GM12878 (cell line): Measurements from ENCODE around the gene BICRA. TPM values are rescaled to one million over a fixed set of nuclear protein-coding genes. Genes with fewer than 3 reads are reported as not detected.

ENCODE experiments used
- ATAC-seq: fragments of 200-7000 bp; cut with Tn5 transposase; 3 replicates; pipeline ENCODE4 v1.9.1; 2020; ENCODE audit warnings: mild to moderate bottlenecking, moderate library complexity
- BruUV-seq: library from RNA; stranded (reverse); fragments of 400-500 nt; replicated peaks from 2 replicates; lab custom pipeline; 2021; lab: Mats Ljungman, UMichigan
- CTCF ChIA-PET: fragments of 300-600 bp; sonication (Branson Sonifier 250); formaldehyde crosslinking; extraction: SDS; loops from one replicate; lab custom pipeline; 2021; ENCODE audit warnings: inconsistent platforms; lab: Yijun Ruan, JAX
- POLR2A ChIA-PET: fragments of 350-600 bp; formaldehyde crosslinking; extraction: SDS; loops from one replicate; lab custom pipeline; 2021; ENCODE audit warnings: inconsistent platforms; lab: Charles Lee
- RAD21 ChIA-PET: fragments of 300-600 bp; sonication (Branson Sonifier 250); formaldehyde crosslinking; loops from one replicate; lab custom pipeline; 2023; ENCODE audit warnings: antibody characterized with exemption; ENCODE audit not compliant: unreplicated experiment; lab: Charles Lee
- SMC1A ChIA-PET: fragments of 300-600 bp; sonication (Branson Sonifier 250); formaldehyde crosslinking; loops from one replicate; lab custom pipeline; 2023; ENCODE audit not compliant: unreplicated experiment, uncharacterized antibody; lab: Charles Lee
- DNase-seq: peaks from one replicate; pipeline ENCODE4 v3.0.0-alpha.2; 2011; ENCODE audit warnings: low read depth, low spot score
- FAIRE-seq: peaks from 3 replicates; lab custom pipeline; 2011; peaks lifted over from hg19 to GRCh38; lab: Jason Lieb, UNC
- H2AFZ ChIP-seq: 2 replicates; pipeline ENCODE4 v1.6.0; 2011; ENCODE audit warnings: low read depth, low read length, control low read depth; ENCODE audit not compliant: control insufficient read depth
- H3K27ac ChIP-seq: 2 replicates; pipeline ENCODE4 v1.5.1; 2011; ENCODE audit warnings: control low read depth; ENCODE audit not compliant: control insufficient read depth, insufficient read depth
- H3K27me3 ChIP-seq, 2 experiments: replicated peaks in 1 of 2; 2 replicates each; pipeline versions ENCODE4 v1.6.0 to v1.6.1; 2011; ENCODE audit warnings: low read length in 1 of 2; ENCODE audit not compliant: control insufficient read depth in 2 of 2, insufficient read depth in 2 of 2
- H3K36me3 ChIP-seq, 2 experiments: 2 replicates each; pipeline ENCODE4 v1.5.1; 2011; ENCODE audit warnings: low read length in 1 of 2; ENCODE audit not compliant: control insufficient read depth in 2 of 2, insufficient read depth in 2 of 2
- H3K4me1 ChIP-seq: 2 replicates; pipeline ENCODE4 v1.6.1; 2011; ENCODE audit warnings: mild to moderate bottlenecking, low read length, moderate library complexity, mixed read lengths; ENCODE audit not compliant: control insufficient read depth, insufficient read depth
- H3K4me2 ChIP-seq: 2 replicates; pipeline ENCODE4 v1.6.0; 2011; ENCODE audit warnings: control low read depth; ENCODE audit not compliant: control insufficient read depth, insufficient read depth
- H3K4me3 ChIP-seq: fragments of 200-600 bp; sonication (generic); 2 replicates; pipeline ENCODE4 v1.5.1; 2016
- H3K79me2 ChIP-seq: 2 replicates; pipeline ENCODE4 v1.6.0; 2011; ENCODE audit warnings: low read length; ENCODE audit not compliant: control insufficient read depth, insufficient read depth
- H3K9ac ChIP-seq: 2 replicates; pipeline ENCODE4 v1.8.0; 2011; ENCODE audit warnings: low read length, control low read depth, mixed read lengths; ENCODE audit not compliant: control insufficient read depth, insufficient read depth
- H3K9me3 ChIP-seq: replicated peaks from 3 replicates; pipeline ENCODE4 v1.5.1; 2011; ENCODE audit warnings: mild to moderate bottlenecking, low read length; ENCODE audit not compliant: control insufficient read depth, insufficient read depth
- H4K20me1 ChIP-seq: 2 replicates; pipeline ENCODE4 v1.6.0; 2011; ENCODE audit not compliant: control insufficient read depth, insufficient read depth
- BMI1 ChIP-seq: fragments of 450-650 bp; IDR thresholded peaks from 2 replicates; pipeline ENCODE4 v1.6.1; 2016; ENCODE audit warnings: mild to moderate bottlenecking, moderate library complexity, borderline replicate concordance
- CBX5 ChIP-seq: sonication (generic); IDR thresholded peaks from 2 replicates; pipeline ENCODE4 v1.6.1; 2016; ENCODE audit warnings: low read depth, moderate library complexity, mild to moderate bottlenecking, inconsistent platforms
- HDGF ChIP-seq: fragments of 450-650 bp; IDR thresholded peaks from 2 replicates; pipeline ENCODE4 v1.6.1; 2016; ENCODE audit warnings: antibody characterized with exemption
- IKZF2 ChIP-seq, 2 experiments: fragments of 450-650 bp; IDR thresholded peaks; 2 replicates each; pipeline ENCODE4 v1.6.1; 2017; ENCODE audit warnings: mild to moderate bottlenecking in 2 of 2, moderate library complexity in 2 of 2
- KDM1A ChIP-seq: fragments of 200-600 bp; sonication (generic); IDR thresholded peaks from 2 replicates; pipeline ENCODE4 v1.6.1; 2016; ENCODE audit warnings: borderline replicate concordance
- NFXL1 ChIP-seq: fragments of 450-650 bp; IDR thresholded peaks from 2 replicates; pipeline ENCODE4 v1.6.1; 2017; ENCODE audit warnings: antibody characterized with exemption, mild to moderate bottlenecking, borderline replicate concordance
- PAX5 ChIP-seq: IDR thresholded peaks from 2 replicates; pipeline ENCODE4 v1.6.1; 2011; ENCODE audit warnings: low read depth, low read length, borderline replicate concordance
- RELB ChIP-seq: fragments of 450-650 bp; IDR thresholded peaks from 2 replicates; pipeline ENCODE4 v1.6.1; 2017; ENCODE audit warnings: low read depth, mild to moderate bottlenecking, moderate library complexity
- RFX5 ChIP-seq: IDR thresholded peaks from 2 replicates; pipeline ENCODE4 v1.6.1; 2011; ENCODE audit warnings: low read depth, low read length, improper control_type of control experiment
- RUNX3 ChIP-seq: IDR thresholded peaks from 2 replicates; pipeline ENCODE4 v1.6.1; 2012; ENCODE audit warnings: low read length, inconsistent platforms
- SREBF1 ChIP-seq: IDR thresholded peaks from 2 replicates; pipeline ENCODE4 v1.6.1; 2012; ENCODE audit warnings: mild to moderate bottlenecking, low read length
- TCF12 ChIP-seq: IDR thresholded peaks from 2 replicates; pipeline ENCODE4 v1.6.1; 2011; ENCODE audit warnings: low read depth, mild to moderate bottlenecking, low read length
- ZBED1 ChIP-seq: IDR thresholded peaks from 2 replicates; pipeline ENCODE4 v1.6.1; 2016; ENCODE audit warnings: borderline replicate concordance
- ZBTB4 ChIP-seq: fragments of 450-650 bp; formaldehyde crosslinking; IDR thresholded peaks from 2 replicates; pipeline ENCODE4 v1.4.0; 2022; ENCODE audit warnings: mild to moderate bottlenecking, moderate library complexity
- ZNF217 ChIP-seq: fragments of 450-650 bp; IDR thresholded peaks from 2 replicates; pipeline ENCODE4 v1.6.1; 2017; ENCODE audit warnings: antibody characterized with exemption, mild to moderate bottlenecking
- ZNF622 ChIP-seq: fragments of 450-650 bp; IDR thresholded peaks from 2 replicates; pipeline ENCODE4 v1.6.1; 2017; ENCODE audit warnings: mild to moderate bottlenecking, inconsistent platforms
- WGBS: methylation state at CpG from one replicate; pipeline ENCODE4 v1.1.6; 2016; ENCODE audit warnings: low lambda C conversion rate; ENCODE audit not compliant: insufficient replicate concordance, insufficient coverage; ENCODE audit errors: missing lambda C conversion rate; 5-methylcytosine and 5-hydroxymethylcytosine counted together
- in situ Hi-C: fragments of 300-500 bp; cut with MboI; formaldehyde crosslinking; loops from 9 replicates; pipeline ENCODE4 v1.14.3; 2018; ENCODE audit warnings: mixed read lengths
- intact Hi-C: fragments of 100-400 bp; cut with micrococcal nuclease; formaldehyde crosslinking; loops from one replicate; pipeline ENCODE4 v1.14.2; 2022; ENCODE audit not compliant: unreplicated experiment
- polyA plus RNA-seq, 11 experiments: library from polyadenylated mRNA; depleted of rRNA in 4 of 11; unstranded in 6 of 11; stranded (reverse) in 5 of 11; fragments of >200 nt; fragmentation: Nextera tagmentation in 4 of 11; fragmentation: Illumina TruSeq in 1 of 11; extraction: Ambion mirVana in 4 of 11; extraction: Trizol in 1 of 11; gene quantifications; 1 replicate in 1 of 11; 2 replicates in 10 of 11; pipeline versions ENCODE4 v1.2.1 to v1.2.3, GENCODE V29; 2011 to 2016; ENCODE audit warnings: inconsistent platforms in 2 of 11, missing spikeins in 2 of 11, low read depth in 1 of 11
- total RNA-seq, 4 experiments: library from RNA; depleted of rRNA in 3 of 4; stranded (reverse); fragments of >200 nt in 3 of 4; fragmentation: Illumina TruSeq in 1 of 4; extraction: Trizol in 1 of 4; gene quantifications; 2 replicates each; pipeline versions ENCODE4 v1.2.1 to v1.2.3, GENCODE V29; 2013 to 2021
- TF ChIP-seq, protein P1 (sequence below): IDR thresholded peaks from 2 replicates; pipeline ENCODE4 v1.6.1; 2012; ENCODE audit warnings: low read depth, low read length, improper control_type of control experiment

The BICRA gene
- total and polyA plus RNA-seq, 10 of the 15 experiments (the other 5 are each of a cell fraction or from before 2014, with no cell fraction given): 0.11 to 15.3 (median 1.3) TPM

DNA sequence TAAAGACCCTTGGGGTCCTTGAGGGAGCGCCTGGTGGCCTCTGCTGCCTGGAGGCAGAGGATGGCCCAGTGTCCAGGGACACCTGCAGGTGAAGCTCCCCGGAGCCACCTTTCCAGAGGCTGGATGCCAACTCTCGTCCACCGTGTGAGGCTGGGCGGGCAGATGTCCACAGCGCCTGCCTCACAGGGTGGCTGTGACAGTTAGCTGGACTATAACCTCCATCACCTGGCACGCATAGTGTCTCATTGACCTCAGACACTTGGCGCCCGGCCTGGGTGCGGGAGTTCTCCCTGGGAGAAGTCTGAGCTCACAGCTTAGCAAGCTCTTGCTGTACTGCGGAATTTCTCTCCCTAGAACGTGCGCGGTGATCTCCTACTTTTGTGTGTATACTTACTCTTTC, 9.8 kb downstream of the BICRA start:
- FAIRE-seq: no peak
- Histone ChIP-seq H3K4me2 (no peak overlapping the region), H3K36me3 (no peaks in the 10 kb centered on the region; a peak in 1 of 4 replicates), H2AFZ (no peak overlapping the region), H3K9me3 (no peaks in the 10 kb centered on the region; the same call in 2 of the 3 replicates), H4K20me1 (peaks cover 10% of the 10 kb centered on the region), H3K79me2 (peaks cover 39% of the 10 kb centered on the region), H3K4me3 (no peak overlapping the region), H3K27ac (no peak overlapping the region), H3K27me3 (no peaks in the 10 kb centered on the region), H3K9ac (no peak overlapping the region), H3K4me1 (peaks cover 12% of the 10 kb centered on the region)
- ChIA-PET POLR2A (no interaction called here), SMC1A (interaction anchor here (0.5 kb wide), 1 partner anchor 1184 kb away, joined by 3 read pairs; no protein-coding TSS in a partner anchor), CTCF (no interaction called here), RAD21 (no interaction called here)
- no peak for DNase-seq
- in situ Hi-C loops: no loop called here
- WGBS: 94% methylated on average over 14 of the region's 14 CpGs
- intact Hi-C loops: no loop called here
- BruUV-seq: no TSS peak
- TF ChIP-seq ZNF217: no peak
- TF ChIP-seq PAX5: no peak
- no peak for TF ChIP-seq HDGF
- TF ChIP-seq, protein P1, sequence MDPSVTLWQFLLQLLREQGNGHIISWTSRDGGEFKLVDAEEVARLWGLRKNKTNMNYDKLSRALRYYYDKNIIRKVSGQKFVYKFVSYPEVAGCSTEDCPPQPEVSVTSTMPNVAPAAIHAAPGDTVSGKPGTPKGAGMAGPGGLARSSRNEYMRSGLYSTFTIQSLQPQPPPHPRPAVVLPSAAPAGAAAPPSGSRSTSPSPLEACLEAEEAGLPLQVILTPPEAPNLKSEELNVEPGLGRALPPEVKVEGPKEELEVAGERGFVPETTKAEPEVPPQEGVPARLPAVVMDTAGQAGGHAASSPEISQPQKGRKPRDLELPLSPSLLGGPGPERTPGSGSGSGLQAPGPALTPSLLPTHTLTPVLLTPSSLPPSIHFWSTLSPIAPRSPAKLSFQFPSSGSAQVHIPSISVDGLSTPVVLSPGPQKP: no peak
- TF ChIP-seq ZBTB4 (CRISPR knock-in tag): no peak
- no peak for TF ChIP-seq KDM1A
- no peak for TF ChIP-seq ZNF622
- no peak for TF ChIP-seq RELB
- no peak for TF ChIP-seq CBX5
- no peak for TF ChIP-seq ZBED1
- no peak for TF ChIP-seq BMI1
- no peak for TF ChIP-seq IKZF2 (IDR thresholded peaks at IDR 0.05)
- no peak for TF ChIP-seq NFXL1
- TF ChIP-seq RUNX3: no peak
- no peak for TF ChIP-seq SREBF1
- TF ChIP-seq RFX5: no peak
- no peak for TF ChIP-seq TCF12
- ATAC-seq: no peak
